ENCODE measurements around the gene CLCA2.

GRCh38 chr1:86448670-86449069 is 24.7 kb downstream of the CLCA2 start:
- 0 out of 2 replicates have a peak, but pooled peaks have one; percentile 7 for TF ChIP-seq CTCF (IDR thresholded peaks at IDR 0.05)
- TF ChIP-seq REST (IDR thresholded peaks at IDR 0.05; ENCODE audit: insufficient read depth in 1 of 2, low read depth in 2 of 2, low read length in 1 of 2), result no peak

Data from Panc1 (cell line).